Adrenal gland (tissue), 5 donors: ENCODE data around the gene REC8.
"Not testable (repeated sequence)": the region's sequence is repeated elsewhere in the genome, so short reads cannot be mapped to it uniquely, and the experiment has no call there.

Experiments
- CTCF ChIP-seq, 6 experiments: fragments of 450-650 bp in 4 of 6; fragments of 200-600 bp in 2 of 6; sonication (generic) in 1 of 6; IDR thresholded peaks; 1 replicate in 5 of 6; 2 replicates in 1 of 6; pipeline versions ENCODE4 v1.5.1 to v1.8.0; 2016 to 2021; ENCODE audit warnings: antibody characterized with exemption in 6 of 6, mild to moderate bottlenecking in 2 of 6, moderate library complexity in 1 of 6
- POLR2A ChIP-seq, 2 donors: fragments of 450-650 bp; IDR thresholded peaks; one replicate each; pipeline ENCODE4 v1.6.1; 2017; ENCODE audit warnings: antibody characterized with exemption in 2 of 2, mild to moderate bottlenecking in 2 of 2, moderate library complexity in 1 of 2
- donor health status: DM: no; HTN: no; CAD: no.

- not testable (repeated sequence) for TF ChIP-seq CTCF, POLR2A (IDR thresholded peaks at IDR 0.05)
Measured at GRCh38 chr14:24216876-24217275, 45.0 kb downstream of the REC8 start.
